Upper lobe of left lung (tissue), 4 donors: ENCODE measurements around the gene COG3.

Experiments
- CTCF ChIP-seq, 6 experiments: fragments of 450-650 bp in 4 of 6; fragments of 200-600 bp in 2 of 6; sonication (generic) in 2 of 6; IDR thresholded peaks; one replicate each; pipeline ENCODE4 v1.5.1; 2016 to 2019; ENCODE audit warnings: antibody characterized with exemption in 6 of 6
- EP300 ChIP-seq, 4 donors: sonication (generic); formaldehyde crosslinking; IDR thresholded peaks; one replicate each; pipeline ENCODE4 v1.5.1; 2017; ENCODE audit warnings: antibody characterized with exemption in 4 of 4, control low read depth in 2 of 4
- POLR2A ChIP-seq, 4 donors: fragments of 450-650 bp; IDR thresholded peaks; one replicate each; pipeline ENCODE4 v1.5.1; 2016 to 2017; ENCODE audit warnings: antibody characterized with exemption in 4 of 4, mild to moderate bottlenecking in 2 of 4

- TF ChIP-seq CTCF (IDR thresholded peaks at IDR 0.05) (no peak), POLR2A (IDR thresholded peaks at IDR 0.05) (no peak), EP300 (IDR thresholded peaks at IDR 0.05) (no peak)
These were observed 32.2 kb downstream of the COG3 start for GRCh38 chr13:45496942-45497341.
